HCT116 (cell line): ENCODE measurements around the gene FRMD4B. TPM values are rescaled to one million over a fixed set of nuclear protein-coding genes. Genes with fewer than 3 reads are reported as not detected.

ENCODE experiments used
- ATAC-seq: fragments of 200-7000 bp; cut with Tn5 transposase; 2 replicates; pipeline ENCODE4 v1.9.1; 2020; ENCODE audit warnings: mild to moderate bottlenecking, moderate library complexity
- BruUV-seq: library from RNA; stranded (reverse); fragments of 400-500 nt; replicated peaks from 2 replicates; lab custom pipeline; 2021; lab: Mats Ljungman, UMichigan
- CTCF ChIA-PET: fragments of 300-600 bp; sonication (Branson Sonifier 250); formaldehyde crosslinking; loops from one replicate; lab custom pipeline; 2021; ENCODE audit warnings: antibody characterized with exemption; lab: Charles Lee
- POLR2A ChIA-PET: fragments of 300-600, 350-600 bp; sonication (Branson Sonifier 250); formaldehyde crosslinking; loops from one replicate; lab custom pipeline; 2021; ENCODE audit warnings: antibody characterized with exemption; lab: Charles Lee
- RAD21 ChIA-PET, 2 experiments: fragments of 300-600 bp; sonication (Branson Sonifier 250); formaldehyde crosslinking; loops; one replicate each; lab custom pipeline; 2023; ENCODE audit warnings: low total read pairs in 2 of 2; ENCODE audit not compliant: uncharacterized antibody in 2 of 2, unreplicated experiment in 2 of 2, low non-redundant PET in 1 of 2; lab: Charles Lee
- DNase-seq: peaks from one replicate; pipeline ENCODE4 v3.0.0-alpha.2; 2010; ENCODE audit warnings: low read depth, low spot score
- H2AFZ ChIP-seq: fragments of 200-600 bp; shearing (Covaris generic), sonication (generic); 2 replicates; pipeline ENCODE4 v1.6.1; 2017; ENCODE audit warnings: low read depth, mixed run types, mixed read lengths, antibody characterized with exemption, low read length; ENCODE audit not compliant: poor library complexity, severe bottlenecking
- H3K27ac ChIP-seq: 2 replicates; pipeline ENCODE4 v1.5.1; 2012; ENCODE audit warnings: low read depth, low read length
- H3K27me3 ChIP-seq: fragments of 200-600 bp; sonication (generic); 2 replicates; pipeline ENCODE4 v1.6.1; 2016; ENCODE audit warnings: mixed run types, low read length, mixed read lengths; ENCODE audit not compliant: insufficient read depth
- H3K36me3 ChIP-seq, 2 experiments: fragments of 200-500 bp in 1 of 2; fragments of 200-600 bp in 1 of 2; sonication (Bioruptor generic) in 1 of 2; sonication (generic) in 1 of 2; 2 replicates each; pipeline versions ENCODE4 v1.5.1 to v1.6.1; 2014 to 2016; ENCODE audit warnings: low read length in 2 of 2, inconsistent platforms in 1 of 2, mixed read lengths in 1 of 2, mixed run types in 1 of 2; ENCODE audit not compliant: insufficient read depth in 2 of 2, control insufficient read depth in 1 of 2
- H3K4me1 ChIP-seq, 2 experiments: fragments of 200-600 bp in 1 of 2; sonication (generic) in 1 of 2; 2 replicates each; pipeline versions ENCODE4 v1.5.1 to v1.6.1; 2012 to 2017; ENCODE audit warnings: low read length in 2 of 2, inconsistent platforms in 1 of 2, mild to moderate bottlenecking in 1 of 2, mixed read lengths in 1 of 2, mixed run types in 1 of 2, moderate library complexity in 1 of 2; ENCODE audit not compliant: insufficient read depth in 2 of 2, control insufficient read depth in 1 of 2
- H3K4me2 ChIP-seq: fragments of 200-600 bp; sonication (generic); 2 replicates; pipeline ENCODE4 v1.6.1; 2017; ENCODE audit warnings: mixed run types, low read length, mixed read lengths
- H3K4me3 ChIP-seq, 2 experiments: fragments of 200-600 bp in 1 of 2; sonication (generic) in 1 of 2; replicated peaks in 1 of 2; 2 replicates each; pipeline ENCODE4 v1.5.1; 2011 to 2016; ENCODE audit warnings: low read length in 2 of 2, control low read depth in 1 of 2, low read depth in 1 of 2, mild to moderate bottlenecking in 1 of 2, mixed read lengths in 1 of 2, mixed run types in 1 of 2
- H3K79me2 ChIP-seq: fragments of 200-600 bp; sonication (generic); 2 replicates; pipeline ENCODE4 v1.6.1; 2017; ENCODE audit warnings: mild to moderate bottlenecking, mixed run types, low read length, moderate library complexity, mixed read lengths; ENCODE audit not compliant: insufficient read depth
- H3K9ac ChIP-seq: fragments of 200-600 bp; sonication (generic); 2 replicates; pipeline ENCODE4 v1.6.1; 2016; ENCODE audit warnings: low read length, mixed read lengths
- H3K9me2 ChIP-seq: fragments of 200-600 bp; sonication (generic), shearing (Covaris generic); 2 replicates; pipeline ENCODE4 v1.6.1; 2017; ENCODE audit warnings: mixed run types, mild to moderate bottlenecking, moderate library complexity; ENCODE audit not compliant: insufficient read depth
- H3K9me3 ChIP-seq, 2 experiments: fragments of 200-500 bp in 1 of 2; fragments of 200-600 bp in 1 of 2; sonication (Bioruptor generic) in 1 of 2; sonication (generic) in 1 of 2; 2 replicates each; pipeline ENCODE4 v1.6.1; 2014 to 2017; ENCODE audit warnings: low read length in 2 of 2, mixed read lengths in 2 of 2, inconsistent platforms in 1 of 2, low read depth in 1 of 2, mild to moderate bottlenecking in 1 of 2, mixed run types in 1 of 2, moderate library complexity in 1 of 2; ENCODE audit not compliant: control insufficient read depth in 1 of 2, insufficient read depth in 1 of 2
- H4K20me1 ChIP-seq: fragments of 200-600 bp; sonication (generic), shearing (Covaris generic); 2 replicates; pipeline ENCODE4 v1.6.1; 2017; ENCODE audit warnings: mixed run types, mild to moderate bottlenecking, moderate library complexity; ENCODE audit not compliant: insufficient read depth
- CBX3 ChIP-seq: IDR thresholded peaks from 2 replicates; pipeline ENCODE4 v1.6.1; 2012; ENCODE audit warnings: low read depth
- CEBPB ChIP-seq: IDR thresholded peaks from 2 replicates; pipeline ENCODE4 v1.6.1; 2012; ENCODE audit warnings: low read depth
- EGR1 ChIP-seq: IDR thresholded peaks from 2 replicates; pipeline ENCODE4 v1.6.1; 2012; ENCODE audit warnings: low read depth
- ELF1 ChIP-seq: IDR thresholded peaks from 2 replicates; pipeline ENCODE4 v1.6.1; 2012; ENCODE audit warnings: low read depth, borderline replicate concordance
- EZH2 ChIP-seq: fragments of 200-600 bp; sonication (generic); IDR thresholded peaks from 2 replicates; pipeline ENCODE4 v1.6.1; 2017; ENCODE audit warnings: antibody characterized with exemption, mixed run types
- EZH2phosphoT487 ChIP-seq: fragments of 200-600 bp; IDR thresholded peaks from 2 replicates; pipeline ENCODE4 v1.6.1; 2018; ENCODE audit warnings: antibody characterized with exemption, borderline replicate concordance
- FOSL1 ChIP-seq: IDR thresholded peaks from 2 replicates; pipeline ENCODE4 v1.6.1; 2012; ENCODE audit warnings: low read depth
- JUND ChIP-seq: IDR thresholded peaks from 2 replicates; pipeline ENCODE4 v1.6.1; 2012
- POLR2AphosphoS5 ChIP-seq: IDR thresholded peaks from 2 replicates; pipeline ENCODE4 v1.6.1; 2011; ENCODE audit warnings: mild to moderate bottlenecking, low read depth, low read length, moderate library complexity
- RAD21 ChIP-seq: IDR thresholded peaks from 2 replicates; pipeline ENCODE4 v1.6.1; 2012; ENCODE audit warnings: low read depth, mild to moderate bottlenecking
- SIN3A ChIP-seq: IDR thresholded peaks from 2 replicates; pipeline ENCODE4 v1.6.1; 2012; ENCODE audit warnings: low read depth
- SRF ChIP-seq: IDR thresholded peaks from 2 replicates; pipeline ENCODE4 v1.6.1; 2012; ENCODE audit warnings: low read depth
- TCF7L2 ChIP-seq: IDR thresholded peaks from 2 replicates; pipeline ENCODE4 v1.7.0; 2011; ENCODE audit warnings: borderline replicate concordance, inconsistent platforms; ENCODE audit not compliant: insufficient read depth, insufficient read length; ENCODE audit errors: extremely low read depth
- YY1 ChIP-seq: IDR thresholded peaks from 2 replicates; pipeline ENCODE4 v1.6.1; 2011; ENCODE audit warnings: low read length, low read depth, moderate library complexity, mild to moderate bottlenecking; ENCODE audit not compliant: insufficient replicate concordance; ENCODE audit errors: extremely low read depth
- ZFX ChIP-seq: fragments of 450-650 bp; IDR thresholded peaks from 2 replicates; pipeline ENCODE4 v1.6.1; 2017
- ZNF274 ChIP-seq: fragments of 200-500 bp; sonication (Bioruptor generic); IDR thresholded peaks from 2 replicates; pipeline ENCODE4 v1.6.1; 2014; ENCODE audit warnings: mild to moderate bottlenecking, low read depth, low read length, inconsistent platforms
- intact Hi-C: fragments of 100-400 bp; cut with micrococcal nuclease; formaldehyde crosslinking; loops from 2 replicates; pipeline ENCODE4 v1.10.0; 2022
- total RNA-seq: library from RNA; stranded (reverse); gene quantifications from one replicate; pipeline ENCODE4 v1.2.1, GENCODE V29; 2021; ENCODE audit not compliant: unreplicated experiment
- TF ChIP-seq, protein P1 (sequence below): IDR thresholded peaks from 2 replicates; pipeline ENCODE4 v1.6.1; 2012
- TF ChIP-seq, protein P2 (sequence below): IDR thresholded peaks from 2 replicates; pipeline ENCODE4 v1.6.1; 2012
- TF ChIP-seq, protein P3 (sequence below): IDR thresholded peaks from 2 replicates; pipeline ENCODE4 v1.6.1; 2011; ENCODE audit warnings: mild to moderate bottlenecking, low read length, moderate library complexity; ENCODE audit not compliant: insufficient replicate concordance; ENCODE audit errors: extremely low read depth

Gene FRMD4B
- total RNA-seq, 1 experiment from 2014 or later = 2.0 TPM

DNA sequence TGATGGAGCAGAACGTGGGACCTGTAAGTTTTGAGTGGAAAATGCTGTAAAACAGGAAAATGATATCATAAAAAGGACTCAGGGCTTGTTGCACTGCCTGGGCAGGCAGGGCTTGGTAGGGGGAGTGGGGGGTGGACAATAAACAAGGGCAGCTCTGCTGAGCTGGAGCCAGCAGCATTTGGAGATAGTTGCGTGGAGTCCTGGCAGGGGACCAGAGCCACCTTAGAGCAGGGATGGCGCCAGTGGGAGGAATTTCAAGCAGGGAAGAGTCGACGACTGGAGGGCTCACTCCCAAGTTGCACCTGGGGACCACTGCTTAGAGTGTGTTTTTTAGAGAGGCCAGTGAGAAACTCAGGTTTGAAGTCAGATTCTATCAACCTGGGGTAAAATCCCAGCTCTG is 22.7 kb upstream of the FRMD4B start:
- Histone ChIP-seq H4K20me1 (no peaks in the 10 kb centered on the region), H3K9me2 (no peaks in the 10 kb centered on the region), H3K4me2 (no peak overlapping the region), H3K9me3 (peaks cover 4% of the 10 kb centered on the region in 2 experiments; a peak in 1 of 4 replicates), H3K4me3 (no peak overlapping the region), H3K4me1 (peaks cover 0 to 5% of the 10 kb centered on the region in 2 experiments; a peak in 1 of 4 replicates), H2AFZ (no peak overlapping the region), H3K79me2 (no peaks in the 10 kb centered on the region), H3K27ac (no peak overlapping the region), H3K9ac (no peak overlapping the region), H3K27me3 (no peaks in the 10 kb centered on the region), H3K36me3 (no peaks in the 10 kb centered on the region)
- TF ChIP-seq YY1 (no peak), ZNF274 (no peak), EZH2 (no peak), CEBPB (no peak), POLR2AphosphoS5 (no peak), ZFX (no peak), CBX3 (no peak)
- TF ChIP-seq, protein P1, sequence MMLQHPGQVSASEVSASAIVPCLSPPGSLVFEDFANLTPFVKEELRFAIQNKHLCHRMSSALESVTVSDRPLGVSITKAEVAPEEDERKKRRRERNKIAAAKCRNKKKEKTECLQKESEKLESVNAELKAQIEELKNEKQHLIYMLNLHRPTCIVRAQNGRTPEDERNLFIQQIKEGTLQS = no peak
- TF ChIP-seq, protein P2, sequence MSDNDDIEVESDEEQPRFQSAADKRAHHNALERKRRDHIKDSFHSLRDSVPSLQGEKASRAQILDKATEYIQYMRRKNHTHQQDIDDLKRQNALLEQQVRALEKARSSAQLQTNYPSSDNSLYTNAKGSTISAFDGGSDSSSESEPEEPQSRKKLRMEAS = no peak
- intact Hi-C loops = no loop called here
- ATAC-seq = no peak
- BruUV-seq = no TSS peak
- ChIA-PET CTCF (interaction anchor here (1.9 kb wide), 1 partner anchor 246 kb away, joined by 17 read pairs; no protein-coding TSS in a partner anchor), POLR2A (no interaction called here), RAD21 (no interaction called here)
- DNase-seq = no peak

DNA sequence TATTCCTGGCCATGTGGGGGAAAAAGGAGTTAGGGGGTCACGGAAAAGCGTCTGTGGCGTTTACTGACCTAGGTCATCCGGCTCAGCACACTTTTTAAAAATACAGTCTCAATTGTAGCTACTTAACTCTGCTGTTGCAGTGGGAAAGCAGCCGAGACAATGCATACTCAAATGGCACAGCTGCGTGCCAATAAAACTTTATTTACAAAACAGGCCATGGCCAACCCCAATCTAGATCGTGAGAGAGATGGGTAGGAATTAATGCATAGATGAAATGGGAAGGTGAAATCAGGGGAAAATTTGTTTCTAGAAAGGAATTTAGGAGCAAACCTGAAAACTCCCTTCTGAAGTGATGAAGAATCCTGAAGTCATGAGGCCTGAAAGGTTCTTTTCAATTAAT is 22.0 kb upstream of the FRMD4B start:
- H2AFZ ChIP-seq = no peak overlapping the region
- no peaks in the 10 kb centered on the region for H3K9me2 ChIP-seq
- peaks cover 4% of the 10 kb centered on the region in 2 experiments; a peak in 1 of 4 replicates for H3K9me3 ChIP-seq
- no peaks in the 10 kb centered on the region for H3K79me2 ChIP-seq
- ChIA-PET POLR2A (no interaction called here), CTCF (no interaction called here), RAD21 (no interaction called here)
- no peaks in the 10 kb centered on the region for H4K20me1 ChIP-seq
- H3K4me2 ChIP-seq = no peak overlapping the region
- no peak for ATAC-seq
- no peaks in the 10 kb centered on the region for H3K36me3 ChIP-seq
- no peak overlapping the region for H3K27ac ChIP-seq
- intact Hi-C loops = no loop called here
- H3K4me3 ChIP-seq = no peak overlapping the region
- TF ChIP-seq YY1 (no peak), EGR1 (no peak), SRF (no peak), TCF7L2 (no peak), RAD21 (no peak), FOSL1 (no peak), CBX3 (no peak), JUND (no peak), ZFX (no peak), EZH2phosphoT487 (no peak), ELF1 (no peak), SIN3A (no peak)
- TF ChIP-seq, protein P3, sequence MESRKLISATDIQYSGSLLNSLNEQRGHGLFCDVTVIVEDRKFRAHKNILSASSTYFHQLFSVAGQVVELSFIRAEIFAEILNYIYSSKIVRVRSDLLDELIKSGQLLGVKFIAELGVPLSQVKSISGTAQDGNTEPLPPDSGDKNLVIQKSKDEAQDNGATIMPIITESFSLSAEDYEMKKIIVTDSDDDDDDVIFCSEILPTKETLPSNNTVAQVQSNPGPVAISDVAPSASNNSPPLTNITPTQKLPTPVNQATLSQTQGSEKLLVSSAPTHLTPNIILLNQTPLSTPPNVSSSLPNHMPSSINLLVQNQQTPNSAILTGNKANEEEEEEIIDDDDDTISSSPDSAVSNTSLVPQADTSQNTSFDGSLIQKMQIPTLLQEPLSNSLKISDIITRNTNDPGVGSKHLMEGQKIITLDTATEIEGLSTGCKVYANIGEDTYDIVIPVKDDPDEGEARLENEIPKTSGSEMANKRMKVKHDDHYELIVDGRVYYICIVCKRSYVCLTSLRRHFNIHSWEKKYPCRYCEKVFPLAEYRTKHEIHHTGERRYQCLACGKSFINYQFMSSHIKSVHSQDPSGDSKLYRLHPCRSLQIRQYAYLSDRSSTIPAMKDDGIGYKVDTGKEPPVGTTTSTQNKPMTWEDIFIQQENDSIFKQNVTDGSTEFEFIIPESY = no peak
- TF ChIP-seq, protein P1 = no peak
- TF ChIP-seq, protein P2 = no peak
- peaks cover 0 to 5% of the 10 kb centered on the region in 2 experiments; a peak in 1 of 4 replicates for H3K4me1 ChIP-seq
- DNase-seq = no peak
- BruUV-seq = no TSS peak
- H3K27me3 ChIP-seq = no peaks in the 10 kb centered on the region
- no peak overlapping the region for H3K9ac ChIP-seq
